ENCODE results near the gene NPAS2.

The NPAS2 gene

GRCh38 chr2:100870652-100871531 is 51.0 kb downstream of the NPAS2 start:
- H3K4me3 ChIP-seq (ENCODE audit: low read length, poor library complexity, severe bottlenecking): no peak overlapping the region
- H3K9ac ChIP-seq (ENCODE audit: low read depth, low read length, poor library complexity, severe bottlenecking): no peak overlapping the region
- H4K20me1 ChIP-seq (ENCODE audit: insufficient read depth, low read length, poor library complexity, severe bottlenecking): no peaks in the 10 kb centered on the region
- H3K9me3 ChIP-seq (ENCODE audit: insufficient read depth, low read depth, low read length): 0 out of 2 replicates have a peak, but pooled peaks cover 4% of the 10 kb centered on the region
- no peak overlapping the region for H2AFZ ChIP-seq (ENCODE audit: low read length)
- H3K79me2 ChIP-seq (ENCODE audit: insufficient read depth, low read length): no peaks in the 10 kb centered on the region
- no peak overlapping the region for H3K4me2 ChIP-seq (ENCODE audit: low read depth, low read length, poor library complexity, severe bottlenecking)
- no peaks in the 10 kb centered on the region for H3K9me2 ChIP-seq (replicated peaks; ENCODE audit: low read depth, low read length)
- H3F3A ChIP-seq (ENCODE audit: low read depth): no peaks in the 10 kb centered on the region
- no peaks in the 10 kb centered on the region for H3K4me1 ChIP-seq (ENCODE audit: insufficient read depth, low read length, poor library complexity, severe bottlenecking)
- TF ChIP-seq CTCF (conservative IDR thresholded peaks at IDR 0.05; ENCODE audit: low read length) (peak; percentile 37), EZH2phosphoT487 (IDR thresholded peaks at IDR 0.05; ENCODE audit: borderline replicate concordance) (no peak)
- no peaks in the 10 kb centered on the region for H3K27me3 ChIP-seq (ENCODE audit: insufficient read depth, low read length, poor library complexity, severe bottlenecking)
- H3K36me3 ChIP-seq (ENCODE audit: insufficient read depth, low read length): no peaks in the 10 kb centered on the region

DNA sequence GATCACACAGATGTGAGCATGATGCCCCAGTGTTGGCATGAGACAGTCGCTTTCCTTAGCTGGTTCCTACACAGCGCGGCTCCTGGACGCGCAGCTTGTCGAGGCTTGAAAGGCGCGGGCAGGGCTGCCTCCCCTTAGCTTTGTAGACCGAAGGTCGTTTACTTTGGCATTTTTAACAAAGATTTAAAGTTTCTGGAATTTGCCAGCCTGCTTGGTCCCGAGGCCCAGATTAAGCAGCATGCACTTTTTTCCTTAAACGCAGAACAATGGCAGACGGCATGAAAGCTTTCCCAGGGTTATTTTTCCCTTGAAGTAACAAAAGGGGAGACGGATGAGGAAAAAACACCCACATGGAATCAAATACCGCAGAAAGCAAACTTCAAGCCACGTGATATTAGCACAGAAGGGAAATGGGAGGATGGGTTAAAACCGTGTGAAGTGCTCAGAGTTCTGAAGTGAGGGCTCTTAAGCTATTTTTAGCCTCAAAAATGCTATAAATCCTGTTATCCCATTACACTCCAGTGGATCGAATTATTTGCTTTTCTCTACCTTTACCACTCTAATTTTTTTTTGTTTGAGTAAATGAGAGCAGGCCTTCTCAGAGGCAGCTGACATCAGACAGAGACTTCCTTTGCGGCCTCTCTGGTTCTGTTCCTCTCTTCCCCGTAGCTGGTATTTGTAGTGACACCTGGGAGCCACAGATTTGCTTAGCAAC is 55.7 kb downstream of the NPAS2 start:
- Histone ChIP-seq H3K79me2 (ENCODE audit: insufficient read depth, low read length) (no peaks in the 10 kb centered on the region), H3K9me3 (ENCODE audit: insufficient read depth, low read depth, low read length) (no peaks in the 10 kb centered on the region), H3K27me3 (ENCODE audit: insufficient read depth, low read length, poor library complexity, severe bottlenecking) (no peaks in the 10 kb centered on the region), H3F3A (ENCODE audit: low read depth) (no peaks in the 10 kb centered on the region), H3K9ac (ENCODE audit: low read depth, low read length, poor library complexity, severe bottlenecking) (no peak overlapping the region), H3K4me2 (ENCODE audit: low read depth, low read length, poor library complexity, severe bottlenecking) (no peak overlapping the region), H4K20me1 (ENCODE audit: insufficient read depth, low read length, poor library complexity, severe bottlenecking) (no peaks in the 10 kb centered on the region), H3K4me1 (ENCODE audit: insufficient read depth, low read length, poor library complexity, severe bottlenecking) (no peaks in the 10 kb centered on the region), H3K36me3 (ENCODE audit: insufficient read depth, low read length) (no peaks in the 10 kb centered on the region), H2AFZ (ENCODE audit: low read length) (no peak overlapping the region), H3K4me3 (ENCODE audit: low read length, poor library complexity, severe bottlenecking) (no peak overlapping the region), H3K9me2 (replicated peaks; ENCODE audit: low read depth, low read length) (no peaks in the 10 kb centered on the region)
- TF ChIP-seq CTCF (conservative IDR thresholded peaks at IDR 0.05; ENCODE audit: low read length) (no peak), EZH2phosphoT487 (IDR thresholded peaks at IDR 0.05; ENCODE audit: borderline replicate concordance) (no peak)

GRCh38 chr2:100876231-100876860 is 56.4 kb downstream of the NPAS2 start:
- no peaks in the 10 kb centered on the region for H3K9me3 ChIP-seq (ENCODE audit: insufficient read depth, low read depth, low read length)
- no peak overlapping the region for H3K4me3 ChIP-seq (ENCODE audit: low read length, poor library complexity, severe bottlenecking)
- H3F3A ChIP-seq (ENCODE audit: low read depth): no peaks in the 10 kb centered on the region
- H3K79me2 ChIP-seq (ENCODE audit: insufficient read depth, low read length): no peaks in the 10 kb centered on the region
- H3K36me3 ChIP-seq (ENCODE audit: insufficient read depth, low read length): no peaks in the 10 kb centered on the region
- H3K9ac ChIP-seq (ENCODE audit: low read depth, low read length, poor library complexity, severe bottlenecking): no peak overlapping the region
- TF ChIP-seq EZH2phosphoT487 (IDR thresholded peaks at IDR 0.05; ENCODE audit: borderline replicate concordance) (no peak), CTCF (conservative IDR thresholded peaks at IDR 0.05; ENCODE audit: low read length) (no peak)
- H3K9me2 ChIP-seq (replicated peaks; ENCODE audit: low read depth, low read length): no peaks in the 10 kb centered on the region
- H3K4me1 ChIP-seq (ENCODE audit: insufficient read depth, low read length, poor library complexity, severe bottlenecking): no peaks in the 10 kb centered on the region
- no peak overlapping the region for H2AFZ ChIP-seq (ENCODE audit: low read length)
- no peaks in the 10 kb centered on the region for H4K20me1 ChIP-seq (ENCODE audit: insufficient read depth, low read length, poor library complexity, severe bottlenecking)
- H3K27me3 ChIP-seq (ENCODE audit: insufficient read depth, low read length, poor library complexity, severe bottlenecking): no peaks in the 10 kb centered on the region
- no peak overlapping the region for H3K4me2 ChIP-seq (ENCODE audit: low read depth, low read length, poor library complexity, severe bottlenecking)

Data from Loucy (cell line).